Omental fat pad (tissue), 4 donors: ENCODE data around the gene ERICH2. TPM values are rescaled to one million over a fixed set of nuclear protein-coding genes. Genes with fewer than 3 reads are reported as not detected.
"Not testable (repeated sequence)": the region's sequence is repeated elsewhere in the genome, so short reads cannot be mapped to it uniquely, and the experiment has no call there.

ENCODE experiments used
- ATAC-seq: fragments of 150-250 bp; one replicate; pipeline ENCODE4 v1.9.1; 2016; ENCODE audit warnings: mild to moderate bottlenecking, moderate library complexity; ENCODE audit not compliant: low FRiP score
- DNase-seq: peaks from one replicate; pipeline ENCODE4 v3.0.0-alpha.2; 2019; ENCODE audit warnings: low spot score
- CTCF ChIP-seq, 3 donors: fragments of 450-650 bp; IDR thresholded peaks; one replicate each; pipeline ENCODE4 v1.5.1; 2016 to 2017; ENCODE audit warnings: antibody characterized with exemption in 3 of 3, mild to moderate bottlenecking in 3 of 3, moderate library complexity in 2 of 3
- total RNA-seq, 4 donors: library from RNA; depleted of rRNA; stranded (reverse); fragments of >200 nt; gene quantifications; one replicate each; pipeline ENCODE4 v1.1.0, GENCODE V29; 2016

Gene ERICH2, protein sequence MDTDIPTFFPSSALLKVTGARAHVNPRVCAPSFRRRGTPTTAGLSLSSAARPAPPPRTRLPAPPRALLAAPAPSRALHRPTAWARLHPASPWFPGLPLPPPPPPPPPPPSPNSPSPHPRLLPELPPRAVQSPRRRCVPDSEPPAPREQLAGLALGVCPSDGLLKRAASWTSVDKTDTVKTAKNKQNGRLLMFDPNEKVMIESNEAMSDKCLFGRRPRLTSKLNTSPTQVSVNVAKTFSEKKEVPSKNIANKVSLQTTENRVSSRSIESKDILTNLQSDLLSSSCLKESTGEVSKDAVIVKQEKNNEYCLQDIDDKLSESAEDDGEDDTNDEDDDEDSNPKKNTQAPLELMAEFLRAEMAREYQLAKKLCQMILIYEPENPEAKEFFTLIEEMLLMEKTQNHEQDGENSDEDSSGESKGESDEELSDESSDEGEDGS
- total RNA-seq = not detected

GRCh38 chr2:170770008-170770605 is at the start of gene ERICH2:
Gene ERICH2, plus strand, starts transcription at chr2:170770378. Its CDS starts 304 bp downstream, at chr2:170770682.
- ATAC-seq = peak; percentile 67
- TF ChIP-seq CTCF (IDR thresholded peaks at IDR 0.05) = no peak
- DNase-seq = no peak

GRCh38 chr2:170721678-170722077 is 48.5 kb upstream of the ERICH2 start:
- DNase-seq = no peak
- no peak for ATAC-seq
- no peak for TF ChIP-seq CTCF (IDR thresholded peaks at IDR 0.05)

GRCh38 chr2:170722301-170722700 is 47.9 kb upstream of the ERICH2 start:
- TF ChIP-seq CTCF (IDR thresholded peaks at IDR 0.05) = no peak
- ATAC-seq = no peak
- DNase-seq = no peak

DNA sequence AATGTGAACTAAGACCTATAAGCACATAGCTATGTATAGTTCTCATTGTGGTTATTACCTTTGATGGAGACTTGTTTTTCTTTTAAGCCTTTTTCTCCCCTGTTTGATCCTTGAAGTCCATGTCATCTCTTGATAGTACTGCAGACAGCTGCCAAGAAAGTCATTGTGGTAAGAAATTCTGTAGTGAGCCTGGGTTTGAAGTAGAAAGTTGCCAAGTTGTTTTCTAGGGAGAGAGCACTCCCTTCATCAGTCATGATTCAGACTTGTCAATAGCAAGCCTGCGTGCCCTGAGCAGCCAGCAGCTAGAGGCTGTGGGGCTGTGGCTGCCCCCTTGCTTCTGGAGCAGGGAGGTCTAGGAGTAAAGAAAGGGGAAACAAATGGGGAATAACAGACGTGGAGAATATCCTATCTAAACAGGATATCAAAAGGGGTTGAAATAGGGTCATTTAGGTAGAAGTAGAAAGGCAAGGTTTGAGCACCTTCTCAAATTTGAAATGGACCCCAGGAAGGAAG is 46.7 kb upstream of the ERICH2 start:
- ATAC-seq (no peak), DNase-seq (no peak)
- TF ChIP-seq CTCF (IDR thresholded peaks at IDR 0.05) = no peak

DNA sequence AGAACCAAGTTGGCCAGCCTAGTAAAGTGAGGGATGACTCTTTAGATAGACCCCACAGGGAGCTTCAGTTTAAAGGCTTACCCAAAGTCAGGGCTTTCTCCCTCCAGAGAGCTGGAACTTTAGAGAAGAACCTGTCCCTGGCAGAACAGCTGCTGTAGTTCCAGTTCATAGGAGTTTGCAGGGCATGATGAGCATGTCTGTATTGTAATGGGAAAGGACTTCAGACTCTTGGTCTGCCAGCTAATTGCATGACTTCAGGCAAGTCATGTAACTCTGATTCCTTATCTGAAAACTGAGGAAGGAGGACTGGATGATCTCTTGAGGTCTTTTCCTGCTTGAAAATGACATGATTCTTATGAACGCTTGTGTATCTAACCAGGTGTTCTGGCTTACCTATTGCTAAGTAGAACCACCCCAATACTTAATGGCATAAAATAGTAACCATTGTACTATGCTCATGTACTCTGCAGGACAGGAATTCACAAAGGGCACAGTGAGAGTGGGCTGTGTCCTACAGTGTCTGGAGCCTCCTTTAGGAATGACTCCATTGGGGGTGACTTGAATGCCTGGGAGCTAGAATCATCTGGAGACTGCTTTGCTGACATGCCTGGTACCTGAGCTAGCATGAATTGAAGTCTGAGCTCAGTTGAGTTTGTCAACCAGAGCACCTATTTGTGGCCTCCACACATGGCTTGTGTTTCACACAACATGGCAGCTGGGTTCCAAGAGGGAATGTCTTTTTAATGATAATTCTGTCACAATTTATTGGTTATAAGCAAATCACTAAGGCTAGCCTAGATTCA is 36.2 kb upstream of the ERICH2 start:
- ATAC-seq (no peak), DNase-seq (no peak)
- TF ChIP-seq CTCF (IDR thresholded peaks at IDR 0.05) = no peak

GRCh38 chr2:170734601-170735000 is 35.6 kb upstream of the ERICH2 start:
- DNase-seq, ATAC-seq: not testable (repeated sequence)

- ATAC-seq = no peak
- no peak for TF ChIP-seq CTCF (IDR thresholded peaks at IDR 0.05)
- no peak for DNase-seq
Observed at GRCh38 chr2:170736628-170737027, 33.5 kb upstream of the ERICH2 start.
